GM12878 (cell line): ENCODE measurements around the gene PIGV.

Source experiments
- BACH1 ChIP-seq: fragments of 450-650 bp; IDR thresholded peaks from 2 replicates; pipeline ENCODE4 v1.6.1; 2017; ENCODE audit warnings: mild to moderate bottlenecking, borderline replicate concordance
- CEBPB ChIP-seq, 2 experiments: fragments of 150-350 bp in 1 of 2; IDR thresholded peaks; 2 replicates each; pipeline ENCODE4 v1.6.1; 2012 to 2014; ENCODE audit warnings: low read depth in 2 of 2, low read length in 2 of 2, borderline replicate concordance in 1 of 2, inconsistent platforms in 1 of 2
- ESRRA ChIP-seq: IDR thresholded peaks from 2 replicates; pipeline ENCODE4 v1.6.1; 2012; ENCODE audit warnings: mild to moderate bottlenecking, low read length, improper control_type of control experiment
- FOXM1 ChIP-seq: IDR thresholded peaks from 2 replicates; pipeline ENCODE4 v1.6.1; 2012; ENCODE audit warnings: low read depth, mild to moderate bottlenecking, inconsistent platforms, low read length, moderate library complexity
- POLR2A ChIP-seq: IDR thresholded peaks from 2 replicates; pipeline ENCODE4 v1.6.1; 2011; ENCODE audit warnings: low read depth, mild to moderate bottlenecking, low read length
- STAT1 ChIP-seq: fragments of 450-650 bp; conservative IDR thresholded peaks from 2 replicates; pipeline ENCODE4 v1.6.1; 2014; ENCODE audit warnings: antibody characterized with exemption, mild to moderate bottlenecking
- TF ChIP-seq, protein P1 (sequence below), 3 experiments: IDR thresholded peaks in 2 of 3; conservative IDR thresholded peaks in 1 of 3; 2 replicates each; pipeline ENCODE4 v1.5.1; 2011; ENCODE audit warnings: low read depth in 3 of 3, low read length in 3 of 3, mild to moderate bottlenecking in 3 of 3, control low read depth in 2 of 3, moderate library complexity in 2 of 3, inconsistent platforms in 1 of 3, mixed read lengths in 1 of 3; ENCODE audit not compliant: control insufficient read depth in 2 of 3, insufficient read depth in 1 of 3; ENCODE audit errors: extremely low read depth in 1 of 3

DNA sequence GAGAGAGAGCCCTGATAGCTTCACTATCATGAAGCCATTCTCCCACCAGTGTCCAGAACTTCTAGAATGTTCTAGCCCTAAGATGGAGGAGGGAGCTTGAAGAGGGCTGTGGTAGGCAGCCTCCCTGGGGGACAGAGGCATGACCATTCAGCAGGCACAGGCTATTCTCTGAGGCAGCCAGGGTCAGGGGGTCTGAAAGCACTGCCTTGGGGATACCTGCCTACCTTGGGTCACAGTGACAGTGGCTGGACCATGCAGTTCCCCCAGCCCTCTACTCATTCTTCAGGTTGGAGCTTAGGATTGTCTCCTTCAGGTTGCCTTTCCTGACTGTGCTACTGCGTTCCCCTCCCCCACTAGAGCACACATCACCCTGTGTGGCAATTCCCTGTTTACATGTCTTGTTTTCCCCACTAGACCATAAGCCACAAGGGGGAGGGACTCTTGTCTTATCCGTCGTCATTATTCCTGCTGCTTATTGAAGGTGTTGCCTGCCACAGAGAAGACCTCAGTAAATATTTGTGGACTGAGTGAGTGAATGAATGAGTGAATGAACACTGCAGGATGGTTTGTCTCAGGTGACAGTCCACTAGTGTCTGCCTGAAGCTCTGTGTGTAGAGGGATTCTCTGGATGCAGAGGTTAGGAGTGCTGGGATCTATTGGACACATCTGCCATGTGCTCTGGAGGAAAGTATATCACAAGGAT lies 43.9 kb downstream of the PIGV start:
- TF ChIP-seq STAT1 (no peak), CEBPB (IDR thresholded peaks at IDR 0.05; ENCODE audit: borderline replicate concordance in 1 of 2, low read depth in 2 of 2, low read length in 2 of 2) (no peak), FOXM1 (no peak), POLR2A (no peak), ESRRA (no peak), BACH1 (no peak)
- TF ChIP-seq, protein P1, sequence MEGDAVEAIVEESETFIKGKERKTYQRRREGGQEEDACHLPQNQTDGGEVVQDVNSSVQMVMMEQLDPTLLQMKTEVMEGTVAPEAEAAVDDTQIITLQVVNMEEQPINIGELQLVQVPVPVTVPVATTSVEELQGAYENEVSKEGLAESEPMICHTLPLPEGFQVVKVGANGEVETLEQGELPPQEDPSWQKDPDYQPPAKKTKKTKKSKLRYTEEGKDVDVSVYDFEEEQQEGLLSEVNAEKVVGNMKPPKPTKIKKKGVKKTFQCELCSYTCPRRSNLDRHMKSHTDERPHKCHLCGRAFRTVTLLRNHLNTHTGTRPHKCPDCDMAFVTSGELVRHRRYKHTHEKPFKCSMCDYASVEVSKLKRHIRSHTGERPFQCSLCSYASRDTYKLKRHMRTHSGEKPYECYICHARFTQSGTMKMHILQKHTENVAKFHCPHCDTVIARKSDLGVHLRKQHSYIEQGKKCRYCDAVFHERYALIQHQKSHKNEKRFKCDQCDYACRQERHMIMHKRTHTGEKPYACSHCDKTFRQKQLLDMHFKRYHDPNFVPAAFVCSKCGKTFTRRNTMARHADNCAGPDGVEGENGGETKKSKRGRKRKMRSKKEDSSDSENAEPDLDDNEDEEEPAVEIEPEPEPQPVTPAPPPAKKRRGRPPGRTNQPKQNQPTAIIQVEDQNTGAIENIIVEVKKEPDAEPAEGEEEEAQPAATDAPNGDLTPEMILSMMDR (IDR thresholded peaks at IDR 0.05 in 2 of 3, conservative IDR thresholded peaks at IDR 0.05 in 1 of 3; ENCODE audit: control insufficient read depth in 2 of 3, extremely low read depth in 1 of 3, insufficient read depth in 1 of 3, low read depth in 3 of 3, low read length in 3 of 3): no peak
